HEK293 (cell line): ENCODE measurements around the gene SLC9C1.
"Not testable (repeated sequence)": the region's sequence is repeated elsewhere in the genome, so short reads cannot be mapped to it uniquely, and the experiment has no call there.

Experiments used
- CTCF ChIP-seq: fragments of 450-650 bp; formaldehyde crosslinking; IDR thresholded peaks from 2 replicates; pipeline ENCODE4 v1.5.1; 2016; ENCODE audit warnings: missing biosample characterization, missing genetic modification characterization
- PATZ1 ChIP-seq: fragments of 450-650 bp; formaldehyde crosslinking; IDR thresholded peaks from 2 replicates; pipeline ENCODE4 v1.5.1; 2016; ENCODE audit warnings: missing biosample characterization, missing genetic modification characterization
- ZBTB10 ChIP-seq: fragments of 450-650 bp; formaldehyde crosslinking; IDR thresholded peaks from 2 replicates; pipeline ENCODE4 v1.5.1; 2016; ENCODE audit warnings: missing biosample characterization, missing genetic modification characterization
- ZNF112 ChIP-seq: fragments of 450-650 bp; formaldehyde crosslinking; IDR thresholded peaks from 2 replicates; pipeline ENCODE4 v1.5.0; 2017; ENCODE audit warnings: missing biosample characterization, missing genetic modification characterization
- ZNF274 ChIP-seq, 2 experiments: fragments of 200-500 bp in 1 of 2; fragments of 450-650 bp in 1 of 2; sonication (Bioruptor generic) in 1 of 2; formaldehyde crosslinking in 1 of 2; IDR thresholded peaks; 2 replicates each; pipeline versions ENCODE4 v1.5.1 to v1.6.1; 2014 to 2016; ENCODE audit warnings: borderline replicate concordance in 1 of 2, inconsistent platforms in 1 of 2, low read length in 1 of 2, missing biosample characterization in 1 of 2, missing genetic modification characterization in 1 of 2
- ZNF449 ChIP-seq: fragments of 450-650 bp; formaldehyde crosslinking; IDR thresholded peaks from 2 replicates; pipeline ENCODE4 v1.5.1; 2017; ENCODE audit warnings: missing biosample characterization, mild to moderate bottlenecking, missing genetic modification characterization, moderate library complexity
- ZNF664 ChIP-seq: fragments of 450-650 bp; formaldehyde crosslinking; IDR thresholded peaks from 2 replicates; pipeline ENCODE4 v1.5.1; 2016; ENCODE audit warnings: missing biosample characterization, missing genetic modification characterization
- ZNF777 ChIP-seq: fragments of 450-650 bp; formaldehyde crosslinking; IDR thresholded peaks from 2 replicates; pipeline ENCODE4 v1.5.1; 2017; ENCODE audit warnings: missing biosample characterization, missing genetic modification characterization, borderline replicate concordance

GRCh38 chr3:112185423-112186035 is 108.5 kb downstream of the SLC9C1 start:
- TF ChIP-seq ZNF664; CTCF (tag by site-specific recombination); ZNF777 (tag by site-specific recombination); PATZ1; ZBTB10 (tag by site-specific recombination); ZNF112 (tag by site-specific recombination); ZNF449 (tag by site-specific recombination); ZNF274 (IDR thresholded peaks at IDR 0.05; ENCODE audit: low read length); ZNF274 (tag by site-specific recombination; IDR thresholded peaks at IDR 0.05; ENCODE audit: borderline replicate concordance): not testable (repeated sequence)
